T-helper 1 cell (primary cell): Measurements from ENCODE around the gene AOC2.
"Not testable (repeated sequence)": the region's sequence is repeated elsewhere in the genome, so short reads cannot be mapped to it uniquely, and the experiment has no call there.

Experiments
- DNase-seq, 5 donors: peaks; one replicate each; pipeline ENCODE4 v3.0.0-alpha.2; 2012 to 2020

AOC2 gene

GRCh38 chr17:42855048-42855596 is 10.7 kb downstream of the AOC2 start:
- no peak for DNase-seq

- DNase-seq: not testable (repeated sequence)
Observed at GRCh38 chr17:42856093-42856492, 11.7 kb downstream of the AOC2 start.

GRCh38 chr17:42856516-42856915 is 12.1 kb downstream of the AOC2 start:
- not testable (repeated sequence) for DNase-seq

GRCh38 chr17:42857389-42857788 is 13.0 kb downstream of the AOC2 start:
- no peak for DNase-seq

GRCh38 chr17:42865638-42866094 is 21.3 kb downstream of the AOC2 start:
- DNase-seq: no peak

GRCh38 chr17:42866216-42866615 is 21.8 kb downstream of the AOC2 start:
- DNase-seq: no peak

GRCh38 chr17:42866631-42867575 is 22.5 kb downstream of the AOC2 start:
- DNase-seq: no peak

GRCh38 chr17:42867694-42868261 is 23.4 kb downstream of the AOC2 start:
- not testable (repeated sequence) for DNase-seq

- no peak for DNase-seq
Observed at GRCh38 chr17:42868338-42868737, 24.0 kb downstream of the AOC2 start.

- no peak for DNase-seq
Observed at GRCh38 chr17:42871647-42872046, 27.3 kb downstream of the AOC2 start.

GRCh38 chr17:42872251-42872965 is 28.0 kb downstream of the AOC2 start:
- no peak for DNase-seq

- no peak for DNase-seq
Observed at GRCh38 chr17:42873315-42873714, 28.9 kb downstream of the AOC2 start.

GRCh38 chr17:42873932-42874695 is 29.7 kb downstream of the AOC2 start:
- not testable (repeated sequence) for DNase-seq

- DNase-seq: no peak
Observed at GRCh38 chr17:42877037-42877436, 32.7 kb downstream of the AOC2 start.

- DNase-seq: no peak
Observed at GRCh38 chr17:42878123-42878880, 33.9 kb downstream of the AOC2 start.

GRCh38 chr17:42878924-42879595 is 34.7 kb downstream of the AOC2 start:
- DNase-seq: no peak

GRCh38 chr17:42879596-42879985 is 35.2 kb downstream of the AOC2 start:
- DNase-seq: no peak

- DNase-seq: no peak
Observed at GRCh38 chr17:42880776-42881310, 36.5 kb downstream of the AOC2 start.

- DNase-seq: not testable (repeated sequence)
Observed at GRCh38 chr17:42881706-42882105, 37.3 kb downstream of the AOC2 start.

- no peak for DNase-seq
Observed at GRCh38 chr17:42882166-42882565, 37.8 kb downstream of the AOC2 start.
